Measurements from ENCODE around the gene HK1.
"Not testable (repeated sequence)": the region's sequence is repeated elsewhere in the genome, so short reads cannot be mapped to it uniquely, and the experiment has no call there.

The HK1 gene

DNA sequence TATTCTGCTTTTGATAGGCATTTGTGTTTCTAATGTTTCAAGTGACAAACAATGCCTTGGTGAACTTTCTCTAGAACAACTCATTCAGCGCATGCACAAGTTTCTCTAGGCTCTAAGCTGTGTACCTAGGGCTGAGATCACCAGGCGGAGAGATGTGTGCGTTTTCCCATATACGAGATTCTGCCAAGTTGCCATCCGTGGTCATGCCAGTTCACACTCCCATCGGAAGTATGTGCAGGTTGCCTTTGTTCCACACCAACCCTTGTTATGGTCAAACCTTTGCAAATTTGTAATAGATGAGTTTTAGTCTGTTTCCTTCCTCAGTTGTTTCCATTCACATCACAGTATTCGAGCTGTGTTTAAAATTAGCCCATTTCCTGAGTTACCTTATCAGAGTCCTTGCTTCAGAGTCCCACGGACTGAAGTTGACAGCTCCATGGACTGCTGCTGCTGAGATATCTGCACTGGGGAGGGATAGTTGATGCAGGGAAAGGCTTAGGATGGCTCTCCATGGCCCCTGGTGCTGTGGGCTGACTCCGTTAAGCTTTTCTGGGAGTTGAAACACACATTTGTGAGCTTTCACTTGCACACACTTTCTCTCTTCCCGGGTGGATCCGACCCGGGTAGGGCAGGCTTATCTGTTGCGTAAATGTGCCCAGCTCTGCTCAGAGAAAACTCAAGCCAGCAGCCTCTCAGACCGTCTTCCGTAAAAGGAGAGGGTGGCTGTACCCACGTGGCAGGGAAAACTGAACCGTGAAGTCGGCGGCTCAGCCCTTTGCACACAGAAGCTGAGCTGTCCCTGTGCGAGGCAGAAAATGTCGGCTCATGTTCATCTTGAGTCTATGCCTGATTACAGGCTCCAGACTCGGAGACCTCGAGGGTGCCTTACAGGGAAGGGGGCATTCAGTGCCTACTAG is 49.4 kb downstream of the HK1 start:
- DNase-seq (ENCODE audit: low read depth): no peak

DNA sequence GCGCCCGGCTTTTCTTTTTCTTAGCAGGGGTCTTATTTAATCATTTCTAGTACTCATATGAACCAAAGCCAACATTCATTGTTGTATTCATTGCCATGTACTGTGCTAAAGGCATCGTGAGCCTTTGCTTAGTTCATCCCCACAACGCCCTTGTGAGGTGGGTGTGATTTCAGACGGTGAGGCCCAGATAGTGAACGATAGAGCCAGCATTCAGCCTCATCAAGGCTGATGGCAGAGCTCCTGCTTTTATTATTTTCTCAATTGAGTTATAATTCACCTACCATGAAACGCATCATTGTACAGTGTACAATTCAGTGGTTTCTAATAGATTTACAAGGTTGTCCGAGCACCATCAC is 50.1 kb downstream of the HK1 start:
- DNase-seq (ENCODE audit: low read depth): no peak

DNA sequence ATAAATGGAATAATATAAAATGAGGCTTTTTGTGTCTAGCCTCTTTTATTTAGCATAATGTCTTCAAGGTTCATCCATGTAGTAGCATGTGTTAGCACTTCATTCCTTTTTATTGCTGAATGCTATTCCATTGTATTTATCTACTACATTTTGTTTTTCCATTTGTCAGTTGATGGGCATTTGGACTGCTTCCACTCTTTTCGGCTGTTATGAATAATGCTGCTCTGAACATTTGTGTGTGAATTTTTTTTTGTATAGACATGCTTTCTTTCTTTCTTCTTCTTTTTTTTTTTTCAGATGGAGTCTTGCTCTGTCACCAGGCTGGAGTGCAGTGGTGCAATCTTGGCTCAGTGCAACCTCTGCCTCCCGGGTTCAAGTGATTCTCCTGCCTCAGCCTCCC is 50.6 kb downstream of the HK1 start:
- not testable (repeated sequence) for DNase-seq (ENCODE audit: low read depth)

- DNase-seq (ENCODE audit: low read depth): no peak
Measured at GRCh38 chr10:69329721-69330178, 51.5 kb downstream of the HK1 start.

DNA sequence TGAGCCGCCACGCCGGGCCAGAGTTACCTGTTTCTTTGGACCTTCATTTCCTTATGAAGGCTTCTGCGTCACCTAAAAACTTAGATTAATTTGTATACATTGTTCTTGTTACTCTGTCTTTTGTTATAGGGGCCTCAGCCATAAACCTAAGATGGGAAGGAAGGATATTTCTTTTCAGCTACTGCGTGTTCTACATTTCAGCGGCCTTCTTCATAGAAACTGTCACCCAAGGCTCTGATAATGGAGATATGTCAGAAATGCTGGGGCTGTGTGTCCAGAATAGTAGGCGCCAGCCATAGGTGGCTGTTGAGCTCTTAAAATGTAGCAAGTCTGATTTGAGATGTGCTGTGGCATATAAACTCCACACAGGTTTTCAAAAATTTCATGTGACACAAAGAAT is 52.9 kb downstream of the HK1 start:
- DNase-seq (ENCODE audit: low read depth): no peak

DNA sequence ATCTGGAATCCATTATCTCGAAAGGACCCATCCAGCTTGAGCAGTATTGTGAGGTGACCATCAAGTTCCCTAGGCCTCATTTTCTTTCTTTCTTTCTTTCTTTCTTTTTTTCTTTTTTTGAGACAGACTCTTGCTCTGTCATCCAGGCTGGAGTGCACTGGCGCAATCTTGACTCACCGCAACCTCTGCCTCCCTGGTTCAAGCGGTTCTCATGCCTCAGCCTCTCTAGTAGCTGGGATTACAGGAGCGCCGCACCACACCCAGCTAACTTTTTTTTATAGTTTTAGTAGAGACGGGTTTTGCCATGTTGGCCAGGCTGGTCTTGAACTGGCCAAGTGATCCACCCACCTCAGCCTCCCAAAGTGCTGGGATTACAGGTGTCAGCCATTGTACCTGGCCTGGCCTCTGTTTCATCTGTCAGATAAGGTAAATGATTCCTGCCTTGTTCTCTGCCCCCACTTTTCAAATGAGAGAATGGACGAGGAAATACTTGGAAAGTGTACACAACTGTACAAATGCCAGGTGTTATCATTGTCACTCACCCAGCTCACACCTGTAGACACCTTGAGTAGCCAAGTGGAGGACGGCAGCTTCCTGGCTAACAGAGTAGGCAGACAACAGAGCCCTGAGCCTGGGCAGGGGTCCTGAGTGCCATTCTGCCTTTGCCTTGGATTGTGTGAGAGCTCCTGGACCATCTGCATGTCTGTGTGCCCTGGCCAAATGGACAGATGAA is 54.1 kb downstream of the HK1 start:
- no peak for DNase-seq (ENCODE audit: low read depth)

DNA sequence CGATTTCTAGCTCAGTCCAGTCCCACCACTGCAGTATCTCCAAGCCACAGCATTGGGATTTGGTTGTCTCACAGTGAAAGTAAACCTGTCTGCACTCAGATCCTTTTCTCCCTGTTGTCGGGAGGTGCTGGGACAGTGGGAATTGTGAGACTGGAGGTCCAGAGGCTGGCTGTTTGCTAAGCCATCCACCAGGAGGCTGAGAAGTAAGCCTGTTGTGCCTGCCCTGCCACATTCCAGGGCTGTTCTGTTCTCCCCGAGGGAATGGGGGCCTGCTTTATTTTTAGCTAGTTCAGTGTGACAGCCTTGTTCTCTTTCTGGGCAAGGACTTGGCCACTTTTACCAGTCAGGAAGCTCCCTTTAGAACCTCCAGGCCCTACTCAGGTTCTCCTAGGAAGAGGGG is 54.9 kb downstream of the HK1 start:
- no peak for DNase-seq (ENCODE audit: low read depth)

GRCh38 chr10:69333865-69334301 is 55.6 kb downstream of the HK1 start:
- not testable (repeated sequence) for DNase-seq (ENCODE audit: low read depth)

DNA sequence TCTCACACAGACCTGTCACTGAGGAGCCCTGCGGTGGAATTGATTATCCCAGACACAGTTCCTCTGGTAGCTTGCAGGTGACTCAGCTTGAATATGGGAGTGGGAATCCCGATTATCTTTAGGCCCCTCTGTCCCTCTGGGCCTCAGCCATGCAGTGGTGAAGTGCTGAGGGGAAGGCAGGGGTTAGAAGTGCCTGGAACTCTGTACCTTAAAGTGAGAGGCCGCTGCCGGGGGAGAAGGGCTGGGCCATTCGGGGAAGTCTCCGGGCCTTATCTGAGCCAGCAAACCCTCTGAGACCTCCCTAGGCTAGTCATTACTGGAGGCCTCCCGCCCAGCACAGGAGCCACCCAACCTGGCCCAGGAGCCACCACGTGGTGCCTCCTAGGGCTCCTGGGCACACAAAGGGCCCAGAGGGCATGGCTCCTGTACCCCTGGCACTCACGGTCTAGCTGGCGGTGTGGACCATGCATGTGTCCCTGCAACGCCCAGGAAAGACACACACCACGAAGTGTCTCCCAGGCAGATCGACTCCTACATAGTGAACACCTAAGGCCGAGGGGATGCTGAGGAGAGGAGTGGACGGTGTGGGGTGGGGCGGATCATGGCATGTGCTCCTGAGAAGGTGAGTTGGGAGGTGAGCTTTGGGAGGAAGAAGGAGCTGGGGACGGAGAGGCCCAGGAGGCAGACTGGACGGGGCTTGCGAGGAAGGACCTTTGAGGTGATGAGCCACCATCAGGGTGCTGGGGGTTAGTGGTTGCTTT is 56.2 kb downstream of the HK1 start:
- no peak for DNase-seq (ENCODE audit: low read depth)

DNA sequence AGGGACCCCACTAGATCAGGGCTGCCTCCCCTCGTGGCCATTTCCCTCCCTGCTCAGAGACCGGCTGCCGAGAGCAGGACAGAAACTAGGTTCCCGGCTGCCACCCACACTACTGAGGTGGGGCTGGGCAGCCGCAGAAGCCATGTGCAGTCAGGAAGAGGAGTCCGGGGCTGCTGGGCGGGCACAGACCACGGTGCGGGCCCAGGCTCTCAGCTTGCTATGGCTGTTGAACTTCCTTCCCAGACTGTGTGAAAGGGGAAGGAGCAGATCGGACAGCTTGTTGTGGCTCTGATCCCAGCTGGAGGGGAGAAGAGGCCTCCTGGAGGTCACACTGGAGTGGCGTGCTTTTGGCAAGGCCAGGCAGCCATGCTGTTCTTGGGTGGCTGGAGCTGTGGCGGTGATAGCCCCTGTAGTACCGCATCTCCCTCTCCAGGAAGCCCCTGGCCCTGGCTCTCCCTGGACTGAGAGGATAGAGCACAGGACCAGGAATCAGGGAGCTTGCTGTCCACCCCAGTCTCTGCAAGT is 56.8 kb downstream of the HK1 start:
- no peak for DNase-seq (ENCODE audit: low read depth)

DNA sequence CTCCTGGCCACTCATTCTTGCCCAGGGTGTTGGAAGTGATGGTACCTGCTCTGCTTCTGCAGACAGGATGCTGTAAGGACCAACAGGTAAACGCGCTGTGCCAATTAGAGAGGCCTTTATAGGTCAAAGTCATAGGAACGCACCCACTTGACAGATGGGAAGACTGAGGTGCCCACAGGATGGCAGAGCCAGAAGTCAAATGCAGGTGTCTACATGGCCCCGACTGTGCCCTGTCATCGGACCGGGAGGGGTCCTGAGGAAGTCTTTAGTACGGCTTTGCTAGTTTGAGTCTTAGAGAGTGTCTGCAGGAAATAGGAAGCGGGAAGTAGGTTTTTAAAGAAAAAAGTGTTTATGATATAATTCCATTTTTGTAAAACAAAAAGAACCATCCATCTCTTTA is 57.3 kb downstream of the HK1 start:
- DNase-seq (ENCODE audit: low read depth): no peak

DNA sequence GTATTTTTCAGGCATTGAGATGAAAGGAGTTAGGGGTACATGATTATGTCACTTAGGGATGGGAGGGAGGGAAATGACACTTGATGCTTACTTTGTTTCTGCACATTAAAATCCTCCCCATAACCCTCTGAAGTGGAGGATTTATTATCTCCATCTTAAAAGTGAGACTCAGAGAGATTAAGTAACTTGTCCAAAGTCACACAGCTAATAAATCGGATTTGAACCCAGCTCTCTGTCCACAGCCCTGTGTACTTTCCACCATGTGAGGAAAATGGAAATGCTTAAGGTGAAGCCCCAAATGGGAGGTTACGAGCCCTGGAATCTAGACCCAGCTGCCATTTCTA is 58.6 kb downstream of the HK1 start:
- DNase-seq (ENCODE audit: low read depth): no peak

DNA sequence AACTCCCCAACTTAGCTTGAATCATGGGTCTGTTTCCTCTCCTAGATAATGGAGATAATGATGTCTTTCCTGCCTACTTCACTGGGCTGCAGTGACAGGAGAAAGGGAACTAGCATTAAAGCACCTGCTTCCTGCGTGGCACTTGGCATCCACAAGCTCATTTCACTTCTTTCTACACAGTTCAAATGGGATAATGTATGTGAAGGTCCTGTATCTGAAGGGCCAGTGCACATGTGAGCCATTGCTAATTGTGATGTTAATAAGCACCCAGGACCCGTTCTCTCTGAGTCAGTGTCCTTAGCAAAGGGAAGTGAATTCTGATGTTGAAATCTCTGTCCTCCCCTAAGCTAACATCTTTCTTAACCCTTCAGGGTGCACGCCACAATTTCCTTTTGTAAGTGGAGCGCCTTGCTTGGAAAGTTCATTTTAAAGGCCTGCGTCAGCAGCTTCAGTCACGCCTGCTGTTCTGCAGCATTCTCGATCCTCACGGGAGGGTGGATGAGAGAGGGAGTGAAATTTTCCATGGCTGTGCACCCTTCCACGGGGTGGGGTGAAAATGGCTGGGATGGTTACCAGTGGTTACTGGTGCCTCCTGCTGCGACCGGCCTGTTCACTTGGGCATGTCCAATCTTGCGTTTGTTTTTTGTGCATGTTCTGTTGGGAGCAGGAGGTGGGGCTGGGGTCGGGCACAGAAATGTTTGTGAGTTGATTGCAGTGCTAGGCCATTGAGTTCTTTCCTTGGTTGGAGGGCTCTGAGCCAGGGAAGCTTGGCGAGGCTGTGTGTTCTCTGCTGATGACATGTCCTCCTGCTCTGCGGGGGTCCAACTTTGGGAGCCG is 59.2 kb downstream of the HK1 start:
- DNase-seq (ENCODE audit: low read depth): no peak

DNA sequence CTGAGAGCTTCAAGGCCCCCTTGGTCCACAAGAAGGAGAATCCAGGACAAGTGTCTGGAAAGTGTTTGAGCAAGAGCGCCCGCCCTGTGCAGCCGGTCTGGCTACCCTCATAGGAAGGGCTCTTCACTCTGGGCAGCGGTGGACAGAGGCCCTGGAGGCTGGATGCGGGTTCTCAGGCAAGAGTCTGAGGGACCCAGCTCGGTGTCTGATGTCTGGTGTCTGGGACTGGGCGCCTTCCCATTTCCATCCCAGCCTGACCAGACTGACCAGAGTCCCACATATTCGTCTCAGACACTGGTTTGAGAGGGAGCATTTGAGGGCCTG is 59.8 kb downstream of the HK1 start:
- no peak for DNase-seq (ENCODE audit: low read depth)

- no peak for DNase-seq (ENCODE audit: low read depth)
Measured at GRCh38 chr10:69338547-69339450, 60.5 kb downstream of the HK1 start.

- no peak for DNase-seq (ENCODE audit: low read depth)
Measured at GRCh38 chr10:69340695-69341094, 62.4 kb downstream of the HK1 start.

- DNase-seq (ENCODE audit: low read depth): no peak
Measured at GRCh38 chr10:69343905-69344304, 65.6 kb downstream of the HK1 start.

- no peak for DNase-seq (ENCODE audit: low read depth)
Measured at GRCh38 chr10:69344591-69345252, 66.4 kb downstream of the HK1 start.

- DNase-seq (ENCODE audit: low read depth): no peak
Measured at GRCh38 chr10:69345402-69345801, 67.1 kb downstream of the HK1 start.

- no peak for DNase-seq (ENCODE audit: low read depth)
Measured at GRCh38 chr10:69345890-69346474, 67.7 kb downstream of the HK1 start.

Data from GM04504 (cell line).